ENCODE data around the gene SLC33A1.

- TF ChIP-seq CTCF (conservative IDR thresholded peaks at IDR 0.05; ENCODE audit: low read length) (no peak), EZH2phosphoT487 (IDR thresholded peaks at IDR 0.05; ENCODE audit: borderline replicate concordance, low read depth, low read length) (no peak)
Observed at GRCh38 chr3:155785662-155786295, 68.4 kb downstream of the SLC33A1 start.
